SU-DHL-6 (cell line): ENCODE measurements around the gene CCPG1.
"Not testable (repeated sequence)": the region's sequence is repeated elsewhere in the genome, so short reads cannot be mapped to it uniquely, and the experiment has no call there.

ENCODE experiments used
- H2AFZ ChIP-seq: fragments of 200-600 bp; sonication (generic); 2 replicates; pipeline ENCODE4 v1.6.1; 2014; ENCODE audit warnings: low read depth, mild to moderate bottlenecking, moderate library complexity, mixed read lengths, antibody characterized with exemption, low read length; ENCODE audit not compliant: severe bottlenecking
- H3F3A ChIP-seq: fragments of 200-600 bp; shearing (Covaris generic); 2 replicates; pipeline ENCODE4 v1.6.0; 2016; ENCODE audit warnings: antibody characterized with exemption, mild to moderate bottlenecking; ENCODE audit not compliant: insufficient read depth
- H3K27ac ChIP-seq: fragments of 200-600 bp; sonication (generic); 2 replicates; pipeline ENCODE4 v1.5.1; 2016; ENCODE audit warnings: low read depth, mild to moderate bottlenecking, low read length, moderate library complexity, mixed read lengths
- H3K27me3 ChIP-seq: fragments of 200-600 bp; sonication (generic), shearing (Covaris generic); 2 replicates; pipeline ENCODE4 v1.6.0; 2014; ENCODE audit warnings: mild to moderate bottlenecking, low read length
- H3K36me3 ChIP-seq: fragments of 200-600 bp; sonication (generic); 2 replicates; pipeline ENCODE4 v1.6.1; 2014; ENCODE audit warnings: mild to moderate bottlenecking, low read length, mixed read lengths
- H3K4me2 ChIP-seq: fragments of 300-600, 200-600 bp; shearing (Covaris generic), sonication (generic); 2 replicates; pipeline ENCODE4 v1.6.0; 2014; ENCODE audit warnings: low read length, low read depth, mild to moderate bottlenecking; ENCODE audit not compliant: poor library complexity, severe bottlenecking
- H3K4me3 ChIP-seq: fragments of 200-600 bp; sonication (generic); 2 replicates; pipeline ENCODE4 v1.5.1; 2014; ENCODE audit warnings: antibody characterized with exemption, low read length, mild to moderate bottlenecking, mixed read lengths; ENCODE audit not compliant: insufficient read depth, poor library complexity, severe bottlenecking
- H3K79me2 ChIP-seq: fragments of 200-600 bp; sonication (generic); 2 replicates; pipeline ENCODE4 v1.6.1; 2014; ENCODE audit warnings: mild to moderate bottlenecking, low read length, moderate library complexity; ENCODE audit not compliant: insufficient read depth
- H3K9ac ChIP-seq: fragments of 200-600 bp; sonication (generic); 2 replicates; pipeline ENCODE4 v1.7.0; 2014; ENCODE audit warnings: mild to moderate bottlenecking, low read length
- H3K9me2 ChIP-seq: fragments of 200-600 bp; sonication (generic); replicated peaks from 2 replicates; pipeline ENCODE4 v1.6.1; 2014; ENCODE audit warnings: low read length; ENCODE audit not compliant: insufficient read depth
- H3K9me3 ChIP-seq: fragments of 200-600 bp; sonication (generic); 2 replicates; pipeline ENCODE4 v1.6.1; 2014; ENCODE audit warnings: low read length, mixed read lengths; ENCODE audit not compliant: insufficient read depth
- H4K20me1 ChIP-seq: fragments of 200-600 bp; sonication (generic); 2 replicates; pipeline ENCODE4 v1.6.1; 2014; ENCODE audit warnings: low read depth, mild to moderate bottlenecking, antibody characterized with exemption, low read length, moderate library complexity, mixed read lengths
- CTCF ChIP-seq: fragments of 200-600 bp; sonication (generic); IDR thresholded peaks from one replicate; pipeline ENCODE4 v1.5.1; 2017; ENCODE audit warnings: antibody characterized with exemption, mild to moderate bottlenecking, low read length, moderate library complexity; ENCODE audit not compliant: insufficient read depth, poor library complexity, severe bottlenecking
- EZH2phosphoT487 ChIP-seq: fragments of 200-600 bp; sonication (generic), shearing (Covaris generic); conservative IDR thresholded peaks from 2 replicates; pipeline ENCODE4 v1.6.1; 2018; ENCODE audit warnings: mild to moderate bottlenecking, antibody characterized with exemption, low read length, moderate library complexity, mixed read lengths

Gene CCPG1

GRCh38 chr15:55408012-55408928 is at the start of gene CCPG1, which contains the start of gene PIERCE2:
Gene CCPG1, minus strand, starts transcription at chr15:55408359. Its CDS starts 18,935 bp downstream, at chr15:55389424.
Gene PIERCE2, plus strand, starts transcription at chr15:55408495. Its CDS starts 274 bp downstream, at chr15:55408769.
- Histone ChIP-seq H3K79me2 (no peaks in the 10 kb centered on the region), H3K36me3 (no peaks in the 10 kb centered on the region), H2AFZ (peak within 1 kb of the TSS; percentile 94), H3K4me3 (peak within 1 kb of the TSS; percentile 82), H3K27ac (peak within 1 kb of the TSS; percentile 35), H3K9ac (peak within 1 kb of the TSS; percentile 68), H4K20me1 (no peaks in the 10 kb centered on the region), H3F3A (no peaks in the 10 kb centered on the region), H3K9me3 (no peaks in the 10 kb centered on the region), H3K27me3 (no peaks in the 10 kb centered on the region), H3K4me2 (peak within 1 kb of the TSS; percentile 75), H3K9me2 (no peaks in the 10 kb centered on the region)
- TF ChIP-seq EZH2phosphoT487 = no peak
- TF ChIP-seq CTCF = peak; percentile 33

- Histone ChIP-seq H2AFZ (no peak overlapping the region), H3K4me2 (no peak overlapping the region), H3K79me2 (no peaks in the 10 kb centered on the region)
Measured at GRCh38 chr15:55457401-55458022, 49.4 kb upstream of the CCPG1 start.

GRCh38 chr15:55447030-55447394 is 38.9 kb upstream of the CCPG1 start:
- H3K36me3 ChIP-seq, H3F3A ChIP-seq, H3K9ac ChIP-seq, H3K79me2 ChIP-seq, H3K4me3 ChIP-seq, H3K9me3 ChIP-seq, H4K20me1 ChIP-seq, H2AFZ ChIP-seq, H3K4me2 ChIP-seq, H3K9me2 ChIP-seq, H3K27me3 ChIP-seq, H3K27ac ChIP-seq: not testable (repeated sequence)

More at GRCh38 chr15:55457401-55458022, 49.4 kb upstream of the CCPG1 start:
- Histone ChIP-seq H4K20me1 (no peaks in the 10 kb centered on the region; the same call in 1 of the 2 replicates), H3K9me2 (no peaks in the 10 kb centered on the region), H3K36me3 (no peaks in the 10 kb centered on the region), H3K9me3 (no peaks in the 10 kb centered on the region), H3K27ac (no peak overlapping the region), H3K27me3 (no peaks in the 10 kb centered on the region), H3K4me3 (no peak overlapping the region), H3K9ac (no peak overlapping the region), H3F3A (no peaks in the 10 kb centered on the region)
- TF ChIP-seq EZH2phosphoT487 = no peak

GRCh38 chr15:55446379-55447029 is 38.3 kb upstream of the CCPG1 start:
- not testable (repeated sequence) for H2AFZ ChIP-seq, H3K4me3 ChIP-seq, H3K36me3 ChIP-seq, H3K79me2 ChIP-seq, H3K27me3 ChIP-seq, H3K9ac ChIP-seq, H3K27ac ChIP-seq, H3F3A ChIP-seq, H3K9me3 ChIP-seq, H3K4me2 ChIP-seq, H4K20me1 ChIP-seq, H3K9me2 ChIP-seq

GRCh38 chr15:55445936-55446335 is 37.8 kb upstream of the CCPG1 start:
- H3K27me3 ChIP-seq, H3K4me2 ChIP-seq, H3K79me2 ChIP-seq, H2AFZ ChIP-seq, H3K9me2 ChIP-seq, H3K9ac ChIP-seq, H3K36me3 ChIP-seq, H3F3A ChIP-seq, H4K20me1 ChIP-seq, H3K27ac ChIP-seq, H3K9me3 ChIP-seq, H3K4me3 ChIP-seq: not testable (repeated sequence)

- not testable (repeated sequence) for H3K4me3 ChIP-seq, H2AFZ ChIP-seq, H4K20me1 ChIP-seq, H3K27ac ChIP-seq, H3K9me2 ChIP-seq, H3K36me3 ChIP-seq, H3K9ac ChIP-seq, H3K4me2 ChIP-seq, H3K27me3 ChIP-seq, H3F3A ChIP-seq, H3K9me3 ChIP-seq, H3K79me2 ChIP-seq
Measured at GRCh38 chr15:55443141-55443540, 35.0 kb upstream of the CCPG1 start.
